GM12873 (cell line): Measurements from ENCODE around the gene IKZF1.

ENCODE experiments used
- TF ChIP-seq, protein P1 (sequence below): IDR thresholded peaks from 2 replicates; pipeline ENCODE4 v1.5.1; 2012; ENCODE audit warnings: low read depth, mild to moderate bottlenecking, moderate library complexity, low read length, control low read depth; ENCODE audit not compliant: insufficient read depth; ENCODE audit errors: missing control alignments

IKZF1 gene

DNA sequence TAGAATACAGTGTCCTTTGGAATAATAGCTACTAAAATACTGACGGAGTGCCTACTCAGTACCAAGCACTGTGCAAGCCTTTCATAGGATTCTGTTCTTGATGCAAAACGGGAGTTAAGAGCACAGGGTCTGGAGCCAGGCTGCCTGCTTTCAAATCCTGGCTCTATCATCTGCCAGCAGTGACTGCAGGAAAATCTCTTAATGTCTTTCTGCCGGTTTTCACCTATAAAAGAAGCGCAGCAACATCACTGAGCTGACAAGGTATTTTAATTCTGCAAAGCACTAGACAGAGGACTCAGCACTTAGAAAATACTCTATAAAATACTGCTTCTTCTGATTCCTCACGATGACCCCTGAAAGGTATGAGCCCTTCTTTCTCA is 145.0 kb downstream of the IKZF1 start:
- TF ChIP-seq, protein P1, sequence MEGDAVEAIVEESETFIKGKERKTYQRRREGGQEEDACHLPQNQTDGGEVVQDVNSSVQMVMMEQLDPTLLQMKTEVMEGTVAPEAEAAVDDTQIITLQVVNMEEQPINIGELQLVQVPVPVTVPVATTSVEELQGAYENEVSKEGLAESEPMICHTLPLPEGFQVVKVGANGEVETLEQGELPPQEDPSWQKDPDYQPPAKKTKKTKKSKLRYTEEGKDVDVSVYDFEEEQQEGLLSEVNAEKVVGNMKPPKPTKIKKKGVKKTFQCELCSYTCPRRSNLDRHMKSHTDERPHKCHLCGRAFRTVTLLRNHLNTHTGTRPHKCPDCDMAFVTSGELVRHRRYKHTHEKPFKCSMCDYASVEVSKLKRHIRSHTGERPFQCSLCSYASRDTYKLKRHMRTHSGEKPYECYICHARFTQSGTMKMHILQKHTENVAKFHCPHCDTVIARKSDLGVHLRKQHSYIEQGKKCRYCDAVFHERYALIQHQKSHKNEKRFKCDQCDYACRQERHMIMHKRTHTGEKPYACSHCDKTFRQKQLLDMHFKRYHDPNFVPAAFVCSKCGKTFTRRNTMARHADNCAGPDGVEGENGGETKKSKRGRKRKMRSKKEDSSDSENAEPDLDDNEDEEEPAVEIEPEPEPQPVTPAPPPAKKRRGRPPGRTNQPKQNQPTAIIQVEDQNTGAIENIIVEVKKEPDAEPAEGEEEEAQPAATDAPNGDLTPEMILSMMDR = no peak

DNA sequence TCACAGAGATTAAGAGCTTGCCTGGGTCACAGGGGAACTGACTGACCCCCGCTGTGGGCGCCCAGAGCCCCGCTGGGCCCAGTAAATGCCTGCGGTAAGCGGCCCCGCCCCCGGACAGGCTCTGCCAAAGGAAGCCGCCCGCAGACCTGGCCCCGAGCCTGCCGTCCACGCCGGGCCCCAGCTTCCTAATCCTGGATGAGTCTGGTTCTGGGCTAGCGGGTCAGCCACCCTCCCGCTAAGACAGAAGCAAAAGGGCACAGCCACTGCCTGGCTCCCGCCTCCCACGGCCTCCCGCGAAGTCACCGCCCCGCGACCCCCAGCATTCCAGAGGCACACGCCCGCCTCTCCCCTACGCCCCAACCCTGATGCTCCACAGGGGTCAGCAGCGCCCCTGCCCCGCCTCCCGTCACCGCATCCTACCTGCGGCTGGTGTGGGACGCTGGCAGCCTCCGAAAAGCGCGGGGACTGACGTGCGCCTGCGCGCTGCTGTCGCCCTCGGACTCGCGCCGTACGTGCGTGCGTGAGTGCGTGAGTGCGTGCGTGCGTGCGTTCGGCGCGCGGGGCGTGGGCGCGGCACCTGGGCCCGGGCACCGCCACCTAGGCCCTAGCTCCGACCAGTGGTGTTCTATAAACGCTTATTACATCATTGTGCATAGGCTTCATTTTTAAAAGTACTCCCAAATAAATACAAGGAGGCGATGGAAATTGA is 145.5 kb downstream of the IKZF1 start, which contains the start of gene FIGNL1:
TSS of gene FIGNL1 (minus strand) at position 470 of the 709 bp plus-strand sequence. CDS start 3,063 bp downstream, outside the sequence.
- TF ChIP-seq, protein P1 = no peak

DNA sequence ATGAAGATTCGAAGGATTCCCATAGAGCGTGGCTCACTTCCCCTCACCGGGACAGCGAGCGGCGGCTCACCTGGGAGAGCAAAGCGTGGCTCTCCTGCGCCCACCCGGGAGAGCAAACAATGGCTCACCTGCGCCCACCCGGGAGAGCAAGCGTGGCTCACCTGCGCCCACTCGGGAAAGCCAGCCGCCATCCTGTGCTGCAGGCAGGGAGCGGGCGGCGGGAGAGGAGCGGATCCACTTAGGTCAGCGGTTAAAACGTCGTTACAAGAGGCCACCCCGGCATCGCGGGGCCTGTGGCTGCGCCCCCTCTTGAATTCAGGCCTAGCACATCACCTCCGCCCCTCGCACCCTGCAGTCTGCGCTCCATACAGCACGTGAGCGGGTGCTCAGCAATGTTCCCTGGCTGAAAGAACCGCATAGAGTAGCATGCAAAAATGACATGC is 146.1 kb downstream of the IKZF1 start:
- TF ChIP-seq, protein P1 = no peak
